HepG2 (cell line): ENCODE data around the gene DDIT4. TPM values are rescaled to one million over a fixed set of nuclear protein-coding genes. Genes with fewer than 3 reads are reported as not detected.
A peak's percentile ranks its signal among the peaks of the same experiment; 100 is the strongest.

Source experiments
- AHR ChIP-seq: IDR thresholded peaks from 2 replicates; pipeline ENCODE4 v1.6.1; 2018; ENCODE audit warnings: missing genetic modification reagents, missing compliant biosample characterization
- CSRNP1 ChIP-seq: sonication (generic); formaldehyde crosslinking; IDR thresholded peaks from 2 replicates; pipeline ENCODE4 v1.8.1; 2023; ENCODE audit warnings: mild to moderate bottlenecking, missing genetic modification reagents
- ERF ChIP-seq: IDR thresholded peaks from 2 replicates; pipeline ENCODE4 v1.6.1; 2018; ENCODE audit warnings: missing biosample characterization, missing genetic modification reagents
- HDAC1 ChIP-seq: sonication (generic); formaldehyde crosslinking; IDR thresholded peaks from 2 replicates; pipeline ENCODE4 v1.5.1; 2020; ENCODE audit warnings: mild to moderate bottlenecking, missing genetic modification reagents
- MZF1 ChIP-seq: sonication (generic); formaldehyde crosslinking; IDR thresholded peaks from 2 replicates; pipeline ENCODE4 v1.8.1; 2023; ENCODE audit warnings: mild to moderate bottlenecking, missing genetic modification reagents, borderline replicate concordance
- NR2F1 ChIP-seq, 2 experiments: fragments of 450-650 bp in 1 of 2; formaldehyde crosslinking in 1 of 2; IDR thresholded peaks; 2 replicates each; pipeline versions ENCODE4 v1.5.0 to v1.6.1; 2016 to 2020; ENCODE audit warnings: mild to moderate bottlenecking in 1 of 2, missing compliant biosample characterization in 1 of 2, missing genetic modification reagents in 1 of 2, moderate library complexity in 1 of 2
- NR2F2 ChIP-seq: IDR thresholded peaks from 2 replicates; pipeline ENCODE4 v1.6.1; 2012; ENCODE audit warnings: low read depth, inconsistent platforms, borderline replicate concordance
- PCBP2 ChIP-seq: fragments of 200-400 bp; formaldehyde crosslinking; optimal IDR thresholded peaks from 2 replicates; pipeline ENCODE3; 2018; ENCODE audit warnings: low read length, low read depth; ENCODE audit not compliant: poor library complexity, severe bottlenecking
- PHF5A ChIP-seq: IDR thresholded peaks from one replicate; pipeline ENCODE4 v1.6.1; 2018; ENCODE audit warnings: low read depth, missing genetic modification reagents; ENCODE audit not compliant: unreplicated experiment
- RAD51 ChIP-seq: fragments of 450-650 bp; IDR thresholded peaks from 2 replicates; pipeline ENCODE4 v1.6.1; 2016; ENCODE audit warnings: borderline replicate concordance
- RBFOX2 ChIP-seq: fragments of 200-400 bp; formaldehyde crosslinking; IDR thresholded peaks from 2 replicates; pipeline ENCODE4 v1.6.1; 2017; ENCODE audit warnings: low read depth, mild to moderate bottlenecking, low read length
- RFXAP ChIP-seq: sonication (generic); formaldehyde crosslinking; IDR thresholded peaks from 2 replicates; pipeline ENCODE4 v1.4.0; 2020; ENCODE audit warnings: missing genetic modification reagents, borderline replicate concordance
- YEATS2 ChIP-seq: sonication (generic); formaldehyde crosslinking; IDR thresholded peaks from 2 replicates; pipeline ENCODE4 v1.4.0; 2020; ENCODE audit warnings: missing genetic modification reagents, borderline replicate concordance
- ZC3H4 ChIP-seq: sonication (generic); formaldehyde crosslinking; IDR thresholded peaks from 2 replicates; pipeline ENCODE4 v1.4.0; 2020; ENCODE audit warnings: missing genetic modification reagents, borderline replicate concordance
- ZMAT5 ChIP-seq: sonication (generic); formaldehyde crosslinking; IDR thresholded peaks from 2 replicates; pipeline ENCODE4 v1.5.0; 2020; ENCODE audit warnings: mild to moderate bottlenecking, low read depth, missing genetic modification reagents, borderline replicate concordance
- ZNF292 ChIP-seq: sonication (generic); formaldehyde crosslinking; IDR thresholded peaks from 2 replicates; pipeline ENCODE4 v1.8.1; 2022; ENCODE audit warnings: mild to moderate bottlenecking, low read depth, missing genetic modification reagents, borderline replicate concordance
- ZNF326 ChIP-seq: sonication (generic); formaldehyde crosslinking; IDR thresholded peaks from 2 replicates; pipeline ENCODE4 v1.4.0; 2020; ENCODE audit warnings: missing genetic modification reagents, borderline replicate concordance
- ZNF512 ChIP-seq: sonication (generic); formaldehyde crosslinking; IDR thresholded peaks from 2 replicates; pipeline ENCODE4 v1.4.0; 2020; ENCODE audit warnings: mild to moderate bottlenecking, missing genetic modification reagents
- ZNF574 ChIP-seq: sonication (generic); formaldehyde crosslinking; IDR thresholded peaks from 2 replicates; pipeline ENCODE4 v1.4.0; 2020; ENCODE audit warnings: missing genetic modification reagents
- ZNF780A ChIP-seq: sonication (generic); formaldehyde crosslinking; IDR thresholded peaks from 2 replicates; pipeline ENCODE4 v1.8.0; 2022; ENCODE audit warnings: mild to moderate bottlenecking, missing genetic modification reagents, moderate library complexity
- ZNF782 ChIP-seq: sonication (generic); formaldehyde crosslinking; IDR thresholded peaks from 2 replicates; pipeline ENCODE4 v1.4.0; 2020; ENCODE audit warnings: missing genetic modification reagents, mild to moderate bottlenecking, borderline replicate concordance
- polyA plus RNA-seq, 8 experiments: library from polyadenylated mRNA; depleted of rRNA in 3 of 8; stranded (reverse) in 7 of 8; unstranded in 1 of 8; fragments of >200 nt; fragmentation: Illumina TruSeq in 4 of 8; extraction: Trizol in 4 of 8; gene quantifications; 2 replicates each; pipeline versions ENCODE4 v1.2.1 to v1.2.3, GENCODE V29; 2011 to 2016; ENCODE audit warnings: low read depth in 4 of 8, missing spikeins in 1 of 8, mixed read lengths in 1 of 8; ENCODE audit not compliant: insufficient read depth in 1 of 8
- total RNA-seq, 5 experiments: library from RNA; depleted of rRNA; stranded (reverse); fragments of >200 nt; fragmentation: Illumina TruSeq; extraction: Trizol; gene quantifications; 2 replicates each; pipeline ENCODE4 v1.2.3, GENCODE V29; 2016; ENCODE audit warnings: low read depth in 1 of 5

DDIT4 gene
- total and polyA plus RNA-seq, 2 of the 13 experiments (the other 11 are each of a cell fraction or from before 2014, with no cell fraction given): 35.6 to 40.7 TPM

- TF ChIP-seq RBFOX2 (peak; percentile 97), YEATS2 (CRISPR knock-in tag) (no peak), RAD51 (no peak), AHR (CRISPR knock-in tag) (no peak; the same call in 1 of the 2 replicates), ZNF292 (CRISPR knock-in tag) (no peak), ZNF512 (CRISPR knock-in tag) (no peak), ZNF326 (CRISPR knock-in tag) (no peak), ERF (CRISPR knock-in tag) (no peak), ZNF782 (CRISPR knock-in tag) (0 out of 2 replicates have a peak, but pooled peaks have one; percentile 36), PCBP2 (no peak), CSRNP1 (CRISPR knock-in tag) (peak; percentile 63; the same call in 1 of the 2 replicates), NR2F2 (no peak), ZNF780A (CRISPR knock-in tag) (no peak), NR2F1 (CRISPR knock-in tag; IDR thresholded peaks at IDR 0.05) (no peak), MZF1 (CRISPR knock-in tag) (0 out of 2 replicates have a peak, but pooled peaks have one; percentile 47), ZC3H4 (no peak), PHF5A (CRISPR knock-in tag) (no peak), ZMAT5 (CRISPR knock-in tag) (0 out of 2 replicates have a peak, but pooled peaks have one; percentile 62), RFXAP (no peak), HDAC1 (peak; percentile 38; the same call in 1 of the 2 replicates), ZNF574 (peak; percentile 45)
Measured at GRCh38 chr10:72274730-72275350, 1.1 kb downstream of the DDIT4 start (continued).
